MCF 10A (cell line): Measurements from ENCODE around the gene BMP6. TPM values are rescaled to one million over a fixed set of nuclear protein-coding genes. Genes with fewer than 3 reads are reported as not detected.

Source experiments
- BruUV-seq: library from RNA; stranded (reverse); fragments of 400-500 nt; replicated peaks from 2 replicates; lab custom pipeline; 2021; lab: Mats Ljungman, UMichigan
- CTCF ChIA-PET: fragments of 300-600 bp; sonication (Branson Sonifier 250); formaldehyde crosslinking; extraction: SDS; loops from one replicate; lab custom pipeline; 2021; ENCODE audit warnings: antibody characterized with exemption, inconsistent platforms; lab: Yijun Ruan, JAX
- POLR2A ChIA-PET: fragments of 300-600, 350-650 bp; sonication (Branson Sonifier 250); formaldehyde crosslinking; extraction: SDS; loops from one replicate; lab custom pipeline; 2020; ENCODE audit warnings: antibody characterized with exemption, inconsistent platforms; lab: Yijun Ruan, JAX
- DNase-seq: peaks from one replicate; pipeline ENCODE4 v3.0.0-alpha.2; 2018; ENCODE audit not compliant: unreplicated experiment
- H3K27ac Mint-ChIP-seq: one replicate; pipeline ENCODE4 v1.8.0; 2022; ENCODE audit warnings: mild to moderate bottlenecking, low read depth, mixed read lengths; ENCODE audit not compliant: unreplicated experiment
- H3K27me3 Mint-ChIP-seq: one replicate; pipeline ENCODE4 v1.8.0; 2022; ENCODE audit warnings: mixed read lengths; ENCODE audit not compliant: insufficient read depth, unreplicated experiment
- H3K36me3 Mint-ChIP-seq: one replicate; pipeline ENCODE4 v1.8.0; 2022; ENCODE audit warnings: mild to moderate bottlenecking, moderate library complexity, mixed read lengths; ENCODE audit not compliant: insufficient read depth, unreplicated experiment
- H3K4me1 Mint-ChIP-seq: one replicate; pipeline ENCODE4 v1.8.0; 2022; ENCODE audit warnings: mixed read lengths; ENCODE audit not compliant: insufficient read depth, unreplicated experiment
- H3K4me3 Mint-ChIP-seq: one replicate; pipeline ENCODE4 v1.8.0; 2022; ENCODE audit warnings: mild to moderate bottlenecking, moderate library complexity, mixed read lengths; ENCODE audit not compliant: unreplicated experiment
- H3K9me3 Mint-ChIP-seq: one replicate; pipeline ENCODE4 v1.8.0; 2022; ENCODE audit warnings: mixed read lengths; ENCODE audit not compliant: unreplicated experiment
- CTCF ChIP-seq: fragments of 200-600 bp; IDR thresholded peaks from one replicate; pipeline ENCODE4 v1.8.0; 2022; ENCODE audit warnings: antibody characterized with exemption, mild to moderate bottlenecking; ENCODE audit not compliant: unreplicated experiment
- intact Hi-C: fragments of 100-400 bp; cut with micrococcal nuclease; formaldehyde crosslinking; loops from 2 replicates; pipeline ENCODE4 v1.14.1; 2022
- total RNA-seq: library from RNA; stranded (reverse); gene quantifications from 2 replicates; pipeline ENCODE4 v1.2.3, GENCODE V29; 2022

Gene BMP6
- total RNA-seq, 1 experiment from 2014 or later, result 0.12 TPM

- POLR2A ChIA-PET, result no interaction called here
- H3K27ac Mint-ChIP-seq, result no peak overlapping the region
- H3K36me3 Mint-ChIP-seq, result no peaks in the 10 kb centered on the region
- H3K27me3 Mint-ChIP-seq, result peaks cover 58% of the 10 kb centered on the region
- intact Hi-C loops, result no loop called here
- BruUV-seq, result no TSS peak
- no peaks in the 10 kb centered on the region for H3K9me3 Mint-ChIP-seq
- CTCF ChIA-PET, result no interaction called here
- H3K4me3 Mint-ChIP-seq, result no peak overlapping the region
- DNase-seq, result no peak
- no peak for TF ChIP-seq CTCF
- H3K4me1 Mint-ChIP-seq, result no peaks in the 10 kb centered on the region
Observed at GRCh38 chr6:7773914-7774313, 48.0 kb downstream of the BMP6 start.

DNA sequence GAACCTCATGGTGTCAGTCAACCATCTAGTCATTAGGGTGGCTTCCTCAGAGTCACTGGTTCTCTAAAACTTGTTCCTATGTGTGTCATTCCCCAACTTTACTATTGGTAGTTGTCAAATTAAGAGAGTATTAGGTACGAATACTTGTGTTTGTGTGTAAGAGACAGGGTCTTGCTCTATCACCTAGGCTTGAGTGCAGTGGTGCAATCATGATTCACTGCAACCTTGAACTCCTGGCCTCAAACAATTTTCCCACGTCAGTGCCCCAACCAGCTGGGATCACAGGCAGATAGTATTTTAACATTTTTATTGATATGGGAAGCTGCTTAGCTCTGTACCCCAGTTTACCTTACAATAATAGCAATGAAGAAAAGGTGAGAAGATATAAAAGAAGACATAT lies 50.6 kb downstream of the BMP6 start:
- DNase-seq, result no peak
- Mint-ChIP-seq H3K9me3 (no peaks in the 10 kb centered on the region), H3K27ac (no peak overlapping the region), H3K4me3 (no peak overlapping the region), H3K36me3 (no peaks in the 10 kb centered on the region), H3K27me3 (peaks cover 61% of the 10 kb centered on the region), H3K4me1 (no peaks in the 10 kb centered on the region)
- no TSS peak for BruUV-seq
- POLR2A ChIA-PET, result interaction anchor here (0.6 to 1.8 kb wide), 2 partner anchors 10 to 28 kb away, joined by 3 to 8 read pairs; no protein-coding TSS in a partner anchor
- TF ChIP-seq CTCF, result no peak
- CTCF ChIA-PET, result no interaction called here
- intact Hi-C loops, result no loop called here

DNA sequence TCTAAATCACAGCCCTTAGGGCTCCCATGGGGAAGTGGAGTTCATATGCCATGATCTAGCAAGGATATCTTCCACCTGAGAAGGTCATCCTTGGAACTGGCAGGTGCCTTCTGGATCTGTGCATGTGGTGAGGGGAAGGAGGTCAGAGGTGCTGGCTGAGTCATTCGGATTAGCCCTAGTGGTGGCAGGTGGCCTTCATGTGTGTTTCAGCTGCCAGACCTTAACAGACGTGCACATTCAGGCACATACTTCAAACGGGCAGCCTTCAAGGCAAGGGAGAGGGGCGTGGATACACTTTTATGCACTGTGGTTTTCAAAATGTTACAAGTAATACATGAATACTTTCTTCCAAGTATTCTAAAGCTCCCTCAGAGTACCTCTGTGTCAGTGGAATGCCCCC lies 51.2 kb downstream of the BMP6 start:
- DNase-seq, result no peak
- ChIA-PET POLR2A (no interaction called here), CTCF (no interaction called here)
- Mint-ChIP-seq H3K27ac (no peak overlapping the region), H3K4me3 (no peak overlapping the region), H3K4me1 (no peaks in the 10 kb centered on the region), H3K9me3 (no peaks in the 10 kb centered on the region), H3K27me3 (peaks cover 66% of the 10 kb centered on the region), H3K36me3 (no peaks in the 10 kb centered on the region)
- BruUV-seq, result no TSS peak
- intact Hi-C loops, result no loop called here
- TF ChIP-seq CTCF, result no peak

DNA sequence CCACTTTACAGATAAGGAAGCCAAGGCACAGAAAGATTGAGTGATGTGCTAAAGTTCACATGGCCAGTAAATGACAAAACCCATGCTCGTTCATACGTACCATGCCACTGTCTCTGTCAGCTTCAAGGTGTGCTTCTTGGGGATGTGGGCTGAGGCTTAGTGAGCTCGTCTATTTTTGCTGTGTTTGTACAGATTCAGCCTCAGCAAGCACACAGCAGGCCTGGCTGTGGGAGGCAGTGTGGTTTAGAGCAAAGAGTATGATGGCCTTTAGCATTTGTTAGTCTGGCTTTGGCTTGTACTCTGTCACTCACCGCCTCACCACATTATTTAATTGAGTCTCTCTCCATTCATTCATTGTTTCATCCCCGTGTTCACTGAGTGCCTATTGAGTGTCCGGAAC lies 55.3 kb downstream of the BMP6 start:
- peaks cover 8% of the 10 kb centered on the region for H3K4me1 Mint-ChIP-seq
- H3K9me3 Mint-ChIP-seq, result no peaks in the 10 kb centered on the region
- H3K36me3 Mint-ChIP-seq, result no peaks in the 10 kb centered on the region
- no peak for DNase-seq
- BruUV-seq, result no TSS peak
- POLR2A ChIA-PET, result no interaction called here
- H3K27ac Mint-ChIP-seq, result no peak overlapping the region
- CTCF ChIA-PET, result no interaction called here
- no peak overlapping the region for H3K4me3 Mint-ChIP-seq
- no peak for TF ChIP-seq CTCF
- intact Hi-C loops, result no loop called here
- peaks cover 37% of the 10 kb centered on the region for H3K27me3 Mint-ChIP-seq
